Activated CD4-positive, alpha-beta memory T cell treated with anti-CD3 and anti-CD28 coated beads for 36 hours (primary cell): ENCODE data around the gene OCA2. TPM values are rescaled to one million over a fixed set of nuclear protein-coding genes. Genes with fewer than 3 reads are reported as not detected.

Experiments used
- CTCF ChIA-PET: fragments of 350-600 bp; sonication (Branson Sonifier 250); formaldehyde crosslinking; loops from one replicate; lab custom pipeline; 2021; ENCODE audit warnings: antibody characterized with exemption, inconsistent platforms; lab: Charles Lee
- POLR2A ChIA-PET: fragments of 350-600 bp; sonication (Branson Sonifier 250); formaldehyde crosslinking; loops from one replicate; lab custom pipeline; 2021; ENCODE audit warnings: antibody characterized with exemption; lab: Charles Lee
- DNase-seq: peaks from one replicate; pipeline ENCODE4 v3.0.0-alpha.2; 2020
- H3K27ac Mint-ChIP-seq: one replicate; pipeline ENCODE4 v1.8.0; 2021; ENCODE audit warnings: mixed read lengths
- H3K27me3 Mint-ChIP-seq: one replicate; pipeline ENCODE4 v1.8.0; 2021; ENCODE audit warnings: mixed read lengths
- H3K36me3 Mint-ChIP-seq: one replicate; pipeline ENCODE4 v1.8.0; 2021; ENCODE audit warnings: mixed read lengths
- H3K4me1 Mint-ChIP-seq: one replicate; pipeline ENCODE4 v1.8.0; 2021; ENCODE audit warnings: low read depth, mixed read lengths
- H3K4me3 Mint-ChIP-seq: one replicate; pipeline ENCODE4 v1.8.0; 2021; ENCODE audit warnings: mild to moderate bottlenecking, mixed read lengths
- H3K9me3 Mint-ChIP-seq: one replicate; pipeline ENCODE4 v1.8.0; 2021; ENCODE audit warnings: mixed read lengths
- intact Hi-C: fragments of 100-400 bp; cut with micrococcal nuclease; formaldehyde crosslinking; loops from one replicate; pipeline ENCODE4 v1.15.1; 2023
- total RNA-seq, 2 experiments: library from RNA; stranded (reverse); gene quantifications; one replicate each; pipeline ENCODE4 v1.2.3, GENCODE V29; 2021

Gene OCA2
- total RNA-seq, 2 experiments from 2014 or later: not detected

DNA sequence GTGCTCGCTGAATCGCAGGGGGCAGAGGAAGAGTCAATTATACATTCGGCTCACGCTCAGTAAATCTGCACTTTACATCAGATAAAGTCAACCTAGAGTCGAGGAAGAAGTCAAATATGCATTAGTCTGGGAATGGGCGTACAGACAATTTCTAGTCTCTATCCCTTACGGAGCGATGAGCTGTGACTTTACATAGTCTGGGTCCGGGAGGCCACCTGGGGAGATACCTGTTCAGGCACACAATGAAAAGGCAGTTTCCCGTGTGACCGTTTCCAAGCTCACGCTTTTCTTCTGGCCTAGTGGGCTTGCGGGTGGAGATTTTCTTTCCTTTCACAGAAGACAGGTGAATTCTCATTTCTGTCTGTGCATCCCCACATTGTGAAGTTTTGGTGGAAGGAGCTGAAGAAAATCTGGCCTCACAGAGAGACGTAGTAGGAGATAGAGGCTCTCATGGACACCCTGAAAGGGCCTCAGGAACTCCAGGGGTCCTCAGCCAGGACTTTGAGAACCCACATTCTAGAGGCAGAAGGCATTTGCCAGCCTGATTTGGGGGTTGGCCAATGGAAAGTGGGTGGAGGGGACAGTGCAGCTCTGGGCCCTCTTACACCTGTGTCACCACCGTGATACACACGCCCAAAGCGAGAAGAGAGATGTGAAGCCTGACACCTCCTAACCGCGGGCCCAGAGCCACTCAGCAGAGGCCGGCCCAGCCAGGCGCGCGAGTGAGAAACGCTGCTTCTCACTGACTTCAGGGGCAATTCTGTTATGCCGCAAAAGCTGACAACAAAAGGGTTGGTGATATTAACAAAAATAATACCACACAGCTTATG, 10.7 kb upstream of the OCA2 start:
- POLR2A ChIA-PET: no interaction called here
- Mint-ChIP-seq H3K9me3 (no peaks in the 10 kb centered on the region), H3K27ac (no peak overlapping the region), H3K36me3 (peaks cover 24% of the 10 kb centered on the region), H3K4me3 (no peak overlapping the region), H3K4me1 (peaks cover 7% of the 10 kb centered on the region), H3K27me3 (peaks cover 5% of the 10 kb centered on the region)
- DNase-seq: no peak
- intact Hi-C loops: no loop called here
- CTCF ChIA-PET: interaction anchor here (0.7 kb wide), 1 partner anchor 16 kb away, joined by 3 read pairs; no protein-coding TSS in a partner anchor

DNA sequence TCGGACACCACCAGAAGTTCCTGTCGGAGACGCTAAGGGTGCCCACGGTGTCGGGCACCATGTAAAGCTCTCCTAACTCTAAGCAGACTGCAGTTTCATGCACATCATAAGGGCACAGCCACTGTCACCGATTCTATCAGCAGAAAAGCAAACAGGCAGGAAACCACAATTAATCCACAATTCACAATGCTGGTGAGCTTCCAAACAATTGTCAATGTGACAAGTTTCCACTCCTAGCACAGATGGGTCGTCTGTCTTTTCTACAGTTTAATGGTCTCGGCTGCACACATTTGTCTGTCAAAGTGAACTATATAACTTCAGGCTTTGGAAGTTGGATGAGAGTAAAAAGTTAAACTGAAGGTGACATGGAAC, 8.8 kb upstream of the OCA2 start:
- H3K4me1 Mint-ChIP-seq: peaks cover 7% of the 10 kb centered on the region
- peaks cover 12% of the 10 kb centered on the region for H3K36me3 Mint-ChIP-seq
- no peak overlapping the region for H3K4me3 Mint-ChIP-seq
- intact Hi-C loops: no loop called here
- H3K27ac Mint-ChIP-seq: no peak overlapping the region
- ChIA-PET POLR2A (no interaction called here), CTCF (interaction anchor here (0.7 kb wide), 1 partner anchor 22 kb away, joined by 3 read pairs; no protein-coding TSS in a partner anchor)
- no peak for DNase-seq
- peaks cover 18% of the 10 kb centered on the region for H3K27me3 Mint-ChIP-seq
- H3K9me3 Mint-ChIP-seq: no peaks in the 10 kb centered on the region

DNA sequence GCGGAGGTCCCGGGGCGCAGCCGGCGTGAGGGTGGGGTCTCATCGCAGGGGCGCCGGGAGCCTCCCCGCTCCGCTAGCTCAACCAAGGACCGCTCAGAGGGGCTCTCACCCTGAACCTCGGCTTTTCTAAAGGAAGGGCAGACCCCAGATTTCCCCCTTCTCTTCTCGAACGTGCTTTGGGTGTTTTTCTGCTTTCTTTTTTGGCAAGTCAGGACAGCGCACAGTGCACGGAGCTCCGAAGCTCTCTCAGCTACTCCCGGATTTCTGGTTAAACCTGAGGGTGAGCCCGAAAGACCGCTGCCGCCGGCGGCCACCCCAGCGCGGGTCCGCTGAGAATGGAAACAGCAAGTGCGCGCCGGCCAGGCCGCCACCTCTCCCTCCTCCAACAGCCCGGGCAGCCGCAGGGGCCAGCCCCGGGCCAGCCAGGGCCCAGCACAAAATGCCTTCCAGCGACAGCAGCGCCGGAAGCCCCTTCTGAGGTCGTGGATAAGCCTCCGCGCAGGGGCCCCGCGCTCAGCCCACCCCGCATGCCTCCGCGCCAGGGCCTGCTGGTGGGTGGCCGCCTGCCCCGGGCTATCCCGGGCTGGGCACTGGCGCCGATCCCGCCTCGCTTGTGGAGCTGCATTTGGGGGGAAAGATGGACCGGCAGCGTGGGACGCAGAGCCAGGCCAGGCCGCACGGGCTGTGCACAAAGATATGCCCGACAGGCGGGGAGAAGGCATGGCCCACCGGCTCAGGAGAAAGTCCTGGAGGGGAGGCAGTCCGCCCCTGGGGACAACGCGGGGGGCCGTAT, 8.2 kb upstream of the OCA2 start:
- peak; percentile 17 for DNase-seq
- POLR2A ChIA-PET: interaction anchor here (0.8 kb wide), 1 partner anchor 92 kb away, joined by 3 read pairs; no protein-coding TSS in a partner anchor

DNA sequence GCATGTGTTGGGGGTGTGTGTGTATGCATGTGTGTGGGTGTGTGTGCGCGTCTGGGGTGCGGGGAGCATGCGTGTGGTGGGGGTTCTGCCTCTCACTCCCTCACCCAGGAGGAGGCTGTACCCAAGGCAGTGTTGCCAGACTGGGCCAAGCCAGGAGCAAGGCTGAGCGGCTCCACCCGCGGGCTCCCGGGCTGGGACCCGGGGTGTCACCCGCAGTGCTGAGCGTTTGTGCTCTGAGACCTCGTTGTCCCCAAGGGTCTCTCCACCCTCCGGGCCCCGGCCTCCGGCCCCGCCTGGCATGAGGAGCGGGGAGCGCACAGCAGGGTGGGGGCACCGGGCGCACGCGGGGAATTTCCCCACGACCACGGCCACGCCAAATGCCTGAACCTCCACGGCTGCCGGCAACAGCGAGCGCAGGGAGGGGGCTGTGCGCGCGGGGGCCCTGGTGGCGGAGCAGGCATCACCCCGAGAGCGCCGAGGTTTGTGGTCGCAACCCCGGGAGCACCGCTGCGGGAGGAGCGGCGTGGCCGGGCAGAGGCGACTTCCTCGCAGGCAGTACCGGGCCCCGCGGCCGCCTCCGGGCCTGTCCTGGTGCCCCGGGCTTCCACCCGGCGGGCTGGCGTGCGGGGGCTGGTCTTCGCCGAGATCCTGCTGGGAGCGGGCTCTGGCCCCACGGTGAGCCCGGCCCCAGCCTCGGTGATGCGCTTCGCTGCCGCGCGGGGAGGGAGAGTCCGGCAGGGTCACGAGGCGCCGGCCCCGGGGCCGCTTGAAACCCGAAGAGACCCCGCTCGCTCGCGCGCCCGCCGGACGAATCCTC, 7.4 kb upstream of the OCA2 start:
- no peaks in the 10 kb centered on the region for H3K9me3 Mint-ChIP-seq
- peak overlapping the region; percentile 27 for H3K4me3 Mint-ChIP-seq
- peaks cover 3% of the 10 kb centered on the region for H3K36me3 Mint-ChIP-seq
- no peak overlapping the region for H3K27ac Mint-ChIP-seq
- H3K27me3 Mint-ChIP-seq: peaks cover 21% of the 10 kb centered on the region
- DNase-seq: peak; percentile 26
- intact Hi-C loops: no loop called here
- CTCF ChIA-PET: interaction anchor here (0.8 to 0.9 kb wide), 2 partner anchors 20 to 21 kb away, joined by 4 read pairs; no protein-coding TSS in a partner anchor
- peaks cover 7% of the 10 kb centered on the region for H3K4me1 Mint-ChIP-seq
- POLR2A ChIA-PET: interaction anchor here (0.8 kb wide), 1 partner anchor 93 kb away, joined by 3 read pairs; no protein-coding TSS in a partner anchor

More for the DNA sequence above, 8.2 kb upstream of the OCA2 start:
- H3K9me3 Mint-ChIP-seq: no peaks in the 10 kb centered on the region
- peaks cover 20% of the 10 kb centered on the region for H3K27me3 Mint-ChIP-seq
- intact Hi-C loops: no loop called here
- CTCF ChIA-PET: interaction anchor here (0.7 to 0.9 kb wide), 3 partner anchors 19 to 22 kb away, joined by 3 to 4 read pairs (median 4); no protein-coding TSS in a partner anchor
- peaks cover 7% of the 10 kb centered on the region for H3K4me1 Mint-ChIP-seq
- H3K27ac Mint-ChIP-seq: no peak overlapping the region
- peak overlapping the region; percentile 70 for H3K4me3 Mint-ChIP-seq
- peaks cover 11% of the 10 kb centered on the region for H3K36me3 Mint-ChIP-seq

GRCh38 chr15:28105793-28106192, 6.7 kb upstream of the OCA2 start:
- Mint-ChIP-seq H3K36me3 (no peaks in the 10 kb centered on the region), H3K9me3 (no peaks in the 10 kb centered on the region), H3K4me1 (peaks cover 7% of the 10 kb centered on the region), H3K27me3 (peaks cover 23% of the 10 kb centered on the region), H3K27ac (no peak overlapping the region), H3K4me3 (peak overlapping the region; percentile 27)
- CTCF ChIA-PET: no interaction called here
- intact Hi-C loops: no loop called here
- DNase-seq: no peak
- POLR2A ChIA-PET: no interaction called here

- H3K9me3 Mint-ChIP-seq: no peaks in the 10 kb centered on the region
- peaks cover 7% of the 10 kb centered on the region for H3K4me1 Mint-ChIP-seq
- ChIA-PET POLR2A (no interaction called here), CTCF (no interaction called here)
- intact Hi-C loops: no loop called here
- peaks cover 28% of the 10 kb centered on the region for H3K27me3 Mint-ChIP-seq
- H3K36me3 Mint-ChIP-seq: no peaks in the 10 kb centered on the region
- no peak overlapping the region for H3K27ac Mint-ChIP-seq
- H3K4me3 Mint-ChIP-seq: no peak overlapping the region
- DNase-seq: no peak
Measured at GRCh38 chr15:28105224-28105791, 6.2 kb upstream of the OCA2 start.

GRCh38 chr15:28104326-28104725, 5.2 kb upstream of the OCA2 start:
- H3K9me3 Mint-ChIP-seq: no peaks in the 10 kb centered on the region
- intact Hi-C loops: no loop called here
- H3K27ac Mint-ChIP-seq: no peak overlapping the region
- no peak overlapping the region for H3K4me3 Mint-ChIP-seq
- peaks cover 11% of the 10 kb centered on the region for H3K4me1 Mint-ChIP-seq
- ChIA-PET CTCF (no interaction called here), POLR2A (no interaction called here)
- no peak for DNase-seq
- peaks cover 36% of the 10 kb centered on the region for H3K27me3 Mint-ChIP-seq
- H3K36me3 Mint-ChIP-seq: no peaks in the 10 kb centered on the region

DNA sequence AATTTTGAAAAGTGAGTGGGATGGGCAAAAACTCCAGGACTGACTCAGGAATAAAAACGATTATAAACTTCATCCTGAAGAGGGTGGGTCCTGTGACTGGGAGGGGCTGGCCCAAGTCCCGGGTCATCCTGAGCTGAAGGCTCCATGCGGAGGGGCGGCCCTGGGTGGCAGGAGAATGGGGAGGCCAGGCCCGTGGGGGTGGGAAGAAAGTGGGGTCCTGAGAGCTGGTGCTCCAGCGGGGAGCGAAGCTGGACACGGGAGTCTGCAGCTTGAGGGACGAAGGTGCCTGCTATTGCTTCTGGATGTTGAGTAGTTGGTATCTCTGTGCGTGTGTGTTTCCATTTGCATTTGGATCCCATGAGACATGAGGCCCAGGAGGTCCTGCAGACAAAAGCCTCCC, 4.7 kb upstream of the OCA2 start:
- CTCF ChIA-PET: no interaction called here

DNA sequence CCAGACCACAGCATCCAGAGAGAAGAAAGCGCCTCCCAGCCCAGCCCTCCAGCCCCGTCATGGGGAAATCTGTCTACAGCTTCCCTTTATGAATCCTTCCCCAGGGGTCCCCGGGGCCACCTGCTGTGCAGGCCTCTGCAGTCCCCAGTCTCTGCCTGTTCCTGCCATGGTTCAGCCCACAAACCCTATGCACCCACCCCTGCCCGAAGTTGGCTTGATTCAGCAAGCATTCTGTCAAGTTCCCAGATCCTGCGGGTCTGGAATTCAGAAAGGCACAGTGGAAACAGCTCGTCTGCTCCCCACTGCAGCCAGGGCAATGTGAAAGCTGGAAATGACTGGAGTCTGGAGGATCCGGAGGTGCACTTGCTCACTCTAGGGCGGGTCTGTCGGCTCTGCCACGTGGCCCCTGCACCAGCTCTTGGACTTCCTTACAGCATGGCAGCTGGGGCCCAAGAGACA, 2.9 kb upstream of the OCA2 start:
- Mint-ChIP-seq H3K27me3 (peaks cover 52% of the 10 kb centered on the region), H3K4me1 (peaks cover 25% of the 10 kb centered on the region), H3K4me3 (no peak overlapping the region), H3K27ac (no peak overlapping the region), H3K9me3 (no peaks in the 10 kb centered on the region), H3K36me3 (no peaks in the 10 kb centered on the region)
- intact Hi-C loops: no loop called here
- no peak for DNase-seq
- ChIA-PET POLR2A (no interaction called here), CTCF (no interaction called here)

More for the DNA sequence above, 4.7 kb upstream of the OCA2 start:
- POLR2A ChIA-PET: no interaction called here
- Mint-ChIP-seq H3K27me3 (peaks cover 38% of the 10 kb centered on the region), H3K4me3 (no peak overlapping the region), H3K4me1 (peaks cover 14% of the 10 kb centered on the region), H3K9me3 (no peaks in the 10 kb centered on the region), H3K27ac (no peak overlapping the region), H3K36me3 (no peaks in the 10 kb centered on the region)
- no peak for DNase-seq
- intact Hi-C loops: no loop called here

DNA sequence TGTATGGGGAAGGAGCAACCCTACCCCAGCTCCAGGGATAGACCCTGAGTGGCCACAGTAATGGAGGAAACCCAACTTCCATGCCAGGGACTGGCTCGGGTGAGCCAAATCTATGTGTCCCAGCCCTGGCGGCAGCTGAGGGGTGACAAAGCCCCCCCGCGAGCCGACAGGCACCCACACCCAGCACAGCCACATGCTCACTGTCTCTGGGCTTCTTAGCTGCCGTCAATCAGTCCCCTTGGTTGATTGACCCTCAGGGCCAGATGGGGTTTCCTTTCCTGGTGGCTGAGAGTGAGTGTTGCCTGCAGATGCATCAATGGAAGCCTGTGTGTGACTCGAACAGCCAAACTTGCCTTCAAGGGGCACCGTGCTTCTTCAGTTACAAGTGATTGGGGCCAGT, 2.1 kb upstream of the OCA2 start:
- Mint-ChIP-seq H3K4me3 (no peak overlapping the region), H3K4me1 (peaks cover 26% of the 10 kb centered on the region), H3K36me3 (no peaks in the 10 kb centered on the region), H3K27ac (no peak overlapping the region), H3K27me3 (peaks cover 54% of the 10 kb centered on the region), H3K9me3 (no peaks in the 10 kb centered on the region)
- DNase-seq: no peak
- ChIA-PET CTCF (no interaction called here), POLR2A (no interaction called here)
- intact Hi-C loops: no loop called here

DNA sequence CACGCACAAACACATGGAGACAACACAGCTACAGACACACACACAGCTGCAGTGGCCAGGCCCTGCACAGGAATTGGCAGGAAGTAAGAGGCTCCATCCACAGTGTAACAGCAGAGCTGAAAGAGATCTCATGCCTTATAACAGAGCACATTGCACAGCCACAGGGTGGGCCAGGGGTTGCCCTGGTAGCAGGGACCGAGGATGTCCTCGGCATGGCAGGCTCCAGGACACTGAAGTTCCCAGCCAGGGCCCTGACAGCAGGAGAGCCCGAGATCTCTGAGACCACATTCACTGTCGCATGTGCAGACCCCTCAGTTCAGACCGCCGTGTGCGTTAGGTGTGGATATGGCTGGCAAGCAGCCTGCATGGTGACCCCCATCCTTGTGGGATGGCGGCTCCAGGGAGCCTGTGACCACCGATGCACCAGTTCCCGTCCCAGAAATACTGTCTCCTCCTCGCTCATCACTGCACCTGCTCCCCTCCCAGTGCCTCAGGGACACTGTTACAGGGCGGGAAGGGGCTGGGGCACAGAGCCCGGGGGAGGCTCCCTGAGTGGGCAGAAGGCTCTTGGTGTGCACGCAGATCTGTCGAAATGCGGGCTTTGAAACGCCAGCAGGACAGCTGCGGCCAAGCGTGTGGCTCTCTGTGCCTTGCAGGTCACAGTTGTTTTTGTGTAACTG, 1.5 kb upstream of the OCA2 start:
- H3K27ac Mint-ChIP-seq: no peak overlapping the region

More for the DNA sequence above, 1.5 kb upstream of the OCA2 start:
- intact Hi-C loops: no loop called here
- CTCF ChIA-PET: no interaction called here
- Mint-ChIP-seq H3K4me1 (peaks cover 25% of the 10 kb centered on the region), H3K4me3 (no peak overlapping the region), H3K36me3 (no peaks in the 10 kb centered on the region), H3K9me3 (no peaks in the 10 kb centered on the region), H3K27me3 (peaks cover 55% of the 10 kb centered on the region)
- POLR2A ChIA-PET: no interaction called here
- DNase-seq: no peak
